Stomach (tissue), 4 donors: ENCODE results near the gene ZNF438.

Experiments used
- POLR2AphosphoS5 ChIP-seq, 3 donors: sonication (generic); formaldehyde crosslinking; IDR thresholded peaks; one replicate each; pipeline ENCODE4 v1.6.1; 2016; ENCODE audit warnings: antibody characterized with exemption in 3 of 3
- TF ChIP-seq, protein P1 (sequence below), 7 experiments: fragments of 450-650 bp in 4 of 7; fragments of 200-600 bp in 3 of 7; sonication (generic) in 3 of 7; IDR thresholded peaks; one replicate each; pipeline ENCODE4 v1.5.1; 2016 to 2019; ENCODE audit warnings: antibody characterized with exemption in 7 of 7, control low read depth in 2 of 7, mild to moderate bottlenecking in 1 of 7

DNA sequence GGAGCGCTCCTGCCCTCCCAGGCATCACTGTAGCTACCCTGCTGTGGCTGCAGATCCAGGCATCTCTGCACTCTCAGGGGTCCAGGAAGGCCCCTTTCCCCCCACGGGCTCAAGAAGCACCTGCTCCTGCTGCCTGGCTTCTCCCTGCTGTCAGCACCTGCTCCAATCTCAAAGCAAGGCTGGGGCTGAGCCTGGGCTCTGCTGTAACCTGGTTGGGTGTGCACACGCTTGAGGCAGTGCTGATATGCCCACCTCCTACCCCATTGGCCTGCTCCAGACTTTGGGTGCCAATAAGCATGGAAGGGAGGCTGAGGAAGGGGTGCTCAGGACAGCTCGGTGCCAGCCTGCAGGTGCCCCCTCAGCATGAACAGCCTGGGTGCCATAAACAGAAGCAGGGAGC, 185.0 kb downstream of the ZNF438 start:
- TF ChIP-seq, protein P1, sequence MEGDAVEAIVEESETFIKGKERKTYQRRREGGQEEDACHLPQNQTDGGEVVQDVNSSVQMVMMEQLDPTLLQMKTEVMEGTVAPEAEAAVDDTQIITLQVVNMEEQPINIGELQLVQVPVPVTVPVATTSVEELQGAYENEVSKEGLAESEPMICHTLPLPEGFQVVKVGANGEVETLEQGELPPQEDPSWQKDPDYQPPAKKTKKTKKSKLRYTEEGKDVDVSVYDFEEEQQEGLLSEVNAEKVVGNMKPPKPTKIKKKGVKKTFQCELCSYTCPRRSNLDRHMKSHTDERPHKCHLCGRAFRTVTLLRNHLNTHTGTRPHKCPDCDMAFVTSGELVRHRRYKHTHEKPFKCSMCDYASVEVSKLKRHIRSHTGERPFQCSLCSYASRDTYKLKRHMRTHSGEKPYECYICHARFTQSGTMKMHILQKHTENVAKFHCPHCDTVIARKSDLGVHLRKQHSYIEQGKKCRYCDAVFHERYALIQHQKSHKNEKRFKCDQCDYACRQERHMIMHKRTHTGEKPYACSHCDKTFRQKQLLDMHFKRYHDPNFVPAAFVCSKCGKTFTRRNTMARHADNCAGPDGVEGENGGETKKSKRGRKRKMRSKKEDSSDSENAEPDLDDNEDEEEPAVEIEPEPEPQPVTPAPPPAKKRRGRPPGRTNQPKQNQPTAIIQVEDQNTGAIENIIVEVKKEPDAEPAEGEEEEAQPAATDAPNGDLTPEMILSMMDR (IDR thresholded peaks at IDR 0.05): no peak
- TF ChIP-seq POLR2AphosphoS5 (IDR thresholded peaks at IDR 0.05): no peak
